ENCODE data around the gene CASS4.
"Not testable (repeated sequence)": the region's sequence is repeated elsewhere in the genome, so short reads cannot be mapped to it uniquely, and the experiment has no call there.

The CASS4 gene

DNA sequence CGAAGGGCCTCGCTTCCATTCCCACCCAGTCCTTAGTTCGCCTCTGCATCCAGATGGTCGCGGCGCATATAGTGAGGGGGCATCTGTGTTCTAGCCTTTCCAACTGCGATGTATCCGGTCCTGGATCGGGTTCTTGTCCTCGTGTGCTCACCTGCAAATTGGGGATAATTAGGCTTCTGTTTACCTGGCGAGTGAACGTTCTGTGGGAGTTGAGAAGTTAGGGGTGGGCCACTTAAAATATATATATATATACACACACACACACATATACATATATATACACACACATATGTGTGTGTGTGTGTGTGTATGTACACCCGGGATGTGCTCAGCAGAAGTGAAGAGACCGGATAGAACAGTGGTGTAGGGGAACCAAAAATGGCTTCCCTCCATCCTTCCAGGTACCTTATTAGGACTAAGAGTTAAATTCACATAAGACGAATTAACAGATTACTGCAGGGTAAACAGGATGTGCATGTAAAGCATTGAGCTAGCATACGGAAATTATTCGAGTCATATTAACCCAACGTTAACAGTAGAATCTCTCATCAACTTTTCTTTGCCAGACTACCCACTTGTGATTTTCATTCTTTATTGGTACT lies 19.1 kb upstream of the CASS4 start:
- no peak for DNase-seq

DNA sequence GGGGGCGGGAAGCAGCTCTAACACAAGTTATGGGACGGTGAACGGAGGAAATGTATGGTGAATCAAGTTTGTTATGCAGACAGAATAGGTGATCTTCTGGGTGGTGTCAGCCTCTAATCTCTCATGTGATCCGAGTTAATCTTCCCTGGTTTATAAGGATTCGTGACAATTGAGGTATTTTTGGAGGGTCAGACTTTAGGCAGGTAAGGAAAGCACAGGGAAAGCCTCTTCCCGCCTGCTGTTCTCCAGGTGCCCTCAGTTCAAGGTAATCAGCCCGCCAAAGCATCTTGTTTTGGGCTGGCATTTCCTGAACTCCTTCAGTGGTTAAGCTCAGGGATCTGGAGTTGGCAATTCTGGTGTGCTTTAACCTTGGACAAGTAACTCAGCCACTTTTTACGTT lies 18.4 kb upstream of the CASS4 start:
- DNase-seq: no peak

DNA sequence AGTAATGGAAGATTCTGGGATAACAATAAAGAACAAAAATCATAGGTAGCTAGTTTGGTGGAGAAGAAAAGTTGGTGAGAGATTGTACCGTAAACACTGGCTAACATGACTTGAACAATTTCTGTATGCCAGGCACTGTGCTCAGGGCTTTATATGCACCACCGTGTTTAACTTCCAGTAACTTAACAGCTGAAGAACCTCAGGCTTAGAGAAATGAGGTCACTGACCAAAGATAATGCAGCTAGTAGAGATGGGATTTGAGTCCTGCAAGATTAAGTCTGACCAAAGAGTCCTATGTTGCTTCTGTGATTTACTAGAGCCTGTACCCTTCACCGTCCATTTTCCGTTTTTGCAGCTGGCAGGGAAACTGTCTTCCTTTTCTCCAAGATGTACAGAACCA lies 16.9 kb upstream of the CASS4 start:
- no peak for DNase-seq

DNA sequence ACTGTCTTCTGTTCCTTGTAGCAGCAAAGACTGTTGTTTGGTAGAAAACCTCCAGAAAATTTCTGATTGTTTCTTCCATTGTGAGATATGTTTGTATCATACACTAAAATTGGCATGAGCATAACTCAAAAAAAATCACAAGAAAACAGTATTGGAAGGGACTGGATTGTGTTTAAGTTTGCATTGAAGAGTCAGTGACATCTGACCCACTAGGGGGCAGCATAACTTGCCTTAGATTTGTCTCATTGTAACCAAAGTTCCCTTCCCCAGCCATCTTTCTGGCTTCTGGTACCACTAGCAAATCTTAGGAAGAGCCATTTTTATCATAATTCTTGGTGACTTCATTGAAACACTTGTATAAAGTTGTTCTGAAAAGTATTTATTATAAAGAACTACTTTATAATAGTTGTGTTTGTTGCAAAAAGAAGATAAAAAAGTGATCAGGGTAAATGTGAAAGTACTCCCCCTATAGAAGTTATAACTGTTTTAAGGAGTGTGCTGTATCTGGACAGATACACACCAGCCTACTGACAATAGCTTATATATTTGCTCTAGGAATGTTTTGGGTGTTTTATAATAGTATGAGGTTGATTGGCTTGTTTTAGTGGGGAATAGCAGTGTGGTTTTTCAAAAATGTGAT lies 11.9 kb upstream of the CASS4 start:
- no peak for DNase-seq

DNA sequence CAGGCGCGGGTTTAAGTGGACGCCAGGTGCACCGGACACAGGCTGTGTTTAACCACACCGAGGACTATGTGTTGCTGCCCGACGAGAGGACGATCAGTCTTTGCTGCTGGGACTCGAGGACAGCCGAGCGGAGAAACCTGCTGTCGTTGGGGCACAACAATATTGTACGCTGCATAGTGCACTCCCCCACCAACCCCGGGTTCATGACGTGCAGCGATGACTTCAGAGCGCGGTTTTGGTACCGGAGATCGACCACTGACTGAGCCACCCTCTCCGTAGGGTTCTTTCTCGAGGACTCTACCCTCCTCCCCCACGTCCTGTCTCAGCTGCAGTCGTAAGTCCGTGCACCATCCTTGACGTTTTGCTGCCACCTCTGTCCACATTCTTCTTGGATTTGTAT lies 8.6 kb upstream of the CASS4 start:
- no peak for DNase-seq

DNA sequence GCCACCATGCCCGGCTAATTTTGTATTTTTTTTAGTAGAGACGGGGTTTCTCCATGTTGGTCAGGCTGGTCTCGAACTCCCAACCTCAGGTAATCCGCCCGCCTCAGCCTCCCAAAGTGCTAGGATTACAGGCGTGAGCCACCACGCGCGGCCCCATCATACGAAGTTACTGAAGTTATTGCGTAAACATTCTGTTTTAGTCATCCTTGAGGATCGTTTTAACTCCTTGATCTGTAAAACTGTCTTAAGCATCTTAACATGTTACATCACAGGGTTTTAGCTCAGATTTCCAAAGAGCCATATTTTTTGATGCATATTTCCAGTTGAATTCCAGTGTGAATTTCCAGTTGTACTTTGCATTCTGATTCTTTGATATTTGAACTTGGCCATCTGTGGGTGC lies 6.7 kb upstream of the CASS4 start:
- DNase-seq: not testable (repeated sequence)

DNA sequence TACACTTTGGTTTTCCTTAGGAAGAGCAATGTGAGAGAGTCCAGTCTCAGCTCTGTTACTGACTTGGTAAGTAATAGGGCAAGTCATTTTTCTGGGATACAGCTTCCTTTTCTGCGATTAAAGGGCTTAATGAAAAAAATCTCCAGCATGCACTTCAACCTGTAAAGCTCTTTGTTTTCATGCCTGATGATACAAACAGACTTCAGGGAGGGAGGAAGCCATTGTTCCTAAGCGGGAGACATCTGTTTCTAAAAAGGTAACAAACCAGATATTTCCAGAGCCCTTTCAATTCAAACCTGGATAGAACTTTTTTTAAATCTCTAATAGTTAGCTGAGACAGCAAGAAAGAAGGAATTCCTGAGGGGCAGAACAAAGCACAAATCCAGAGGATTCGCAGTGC lies 5.2 kb upstream of the CASS4 start:
- no peak for DNase-seq

DNA sequence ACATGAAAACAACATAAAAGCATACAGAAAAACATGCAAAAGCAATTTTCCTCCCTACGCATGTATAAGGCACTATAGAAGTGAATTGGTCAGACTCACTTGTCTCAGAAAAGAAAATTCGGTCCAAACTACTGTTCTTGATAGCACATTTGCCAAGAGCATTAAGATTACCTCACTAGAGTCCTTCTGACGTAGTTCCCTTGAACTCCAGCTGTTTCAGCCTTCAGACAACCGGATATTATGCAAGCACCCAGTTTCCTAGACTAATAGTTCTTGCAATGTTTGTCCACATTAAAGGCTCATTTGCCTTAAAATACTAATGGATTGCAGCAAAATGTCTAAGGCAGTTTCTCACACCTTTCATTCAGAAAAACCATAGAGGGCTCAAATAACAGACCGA lies 2.5 kb upstream of the CASS4 start:
- DNase-seq: no peak

DNA sequence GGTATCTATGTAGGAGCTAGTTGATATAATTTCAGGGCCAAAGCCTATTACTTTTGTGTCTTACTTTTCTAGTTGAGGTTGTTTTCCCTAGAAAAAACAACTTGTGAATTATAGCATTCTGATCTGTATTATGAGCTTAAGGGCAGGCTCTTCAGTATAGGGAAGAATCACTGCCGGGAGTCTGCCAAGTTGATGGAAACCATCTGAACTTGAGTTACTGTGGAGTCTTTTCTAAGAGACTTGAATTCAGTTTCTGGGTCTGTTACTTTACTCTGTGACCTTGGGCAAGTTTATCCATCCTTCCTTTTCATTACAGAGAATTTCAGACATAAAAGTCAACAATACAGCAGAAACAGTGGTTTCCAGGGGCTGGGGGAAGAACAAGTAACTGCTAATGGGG lies 2.1 kb upstream of the CASS4 start:
- DNase-seq: no peak

DNA sequence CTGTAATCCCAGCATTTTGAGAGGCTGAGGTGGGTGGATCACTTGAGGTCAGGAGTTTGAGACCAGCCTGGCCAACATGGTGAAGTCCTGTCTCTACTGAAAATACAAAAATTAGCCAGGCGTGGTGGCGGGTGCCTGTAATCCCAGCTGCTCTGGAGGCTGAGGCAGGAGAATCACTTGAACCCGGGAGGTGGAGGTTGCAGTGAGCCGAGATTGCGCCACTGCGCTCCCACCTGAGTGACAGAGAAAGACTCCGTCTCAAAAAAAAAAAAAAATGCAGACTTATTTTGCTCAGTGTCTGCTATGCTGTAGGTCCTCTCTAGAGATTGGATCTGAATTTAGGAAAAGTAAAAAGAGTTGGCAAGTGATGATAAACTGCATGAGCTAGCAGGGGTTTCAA lies 773 bp upstream of the CASS4 start:
- not testable (repeated sequence) for DNase-seq

DNA sequence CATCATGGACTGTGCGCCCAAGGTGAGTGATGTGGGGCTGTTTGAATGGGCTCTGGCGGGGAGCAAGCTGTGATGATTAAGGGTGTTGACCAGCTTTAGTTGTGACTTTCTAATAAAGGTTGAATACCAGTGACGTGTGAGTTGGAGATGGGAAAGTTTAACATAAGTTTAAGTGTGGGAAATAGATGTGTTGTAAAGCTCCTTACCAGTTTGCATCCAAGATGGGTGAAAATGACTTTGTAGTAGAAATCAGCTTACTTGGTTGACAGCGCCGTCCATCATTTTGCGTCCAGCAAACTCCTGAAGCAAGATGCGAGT lies 372 bp downstream of the CASS4 start:
- no peak for DNase-seq

DNA sequence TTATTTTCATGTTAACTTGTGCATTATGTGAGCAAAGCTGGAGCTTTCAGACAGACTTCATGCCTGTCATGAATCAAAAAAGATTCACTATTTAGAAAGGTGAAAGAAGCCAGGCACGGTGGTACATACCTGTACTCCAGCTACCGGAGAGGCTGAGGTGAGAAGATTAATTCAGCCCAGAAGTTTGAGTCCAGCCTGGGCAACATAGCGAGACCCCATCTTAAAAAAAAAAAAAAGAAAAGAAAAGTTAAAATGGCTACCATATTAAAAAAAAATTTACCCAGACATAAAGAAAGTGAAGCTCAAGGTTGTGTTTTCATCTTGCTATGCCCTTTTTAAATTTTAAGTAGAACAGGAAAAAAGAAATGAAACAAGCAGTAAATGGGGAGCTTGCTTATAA lies 889 bp downstream of the CASS4 start:
- no peak for DNase-seq

DNA sequence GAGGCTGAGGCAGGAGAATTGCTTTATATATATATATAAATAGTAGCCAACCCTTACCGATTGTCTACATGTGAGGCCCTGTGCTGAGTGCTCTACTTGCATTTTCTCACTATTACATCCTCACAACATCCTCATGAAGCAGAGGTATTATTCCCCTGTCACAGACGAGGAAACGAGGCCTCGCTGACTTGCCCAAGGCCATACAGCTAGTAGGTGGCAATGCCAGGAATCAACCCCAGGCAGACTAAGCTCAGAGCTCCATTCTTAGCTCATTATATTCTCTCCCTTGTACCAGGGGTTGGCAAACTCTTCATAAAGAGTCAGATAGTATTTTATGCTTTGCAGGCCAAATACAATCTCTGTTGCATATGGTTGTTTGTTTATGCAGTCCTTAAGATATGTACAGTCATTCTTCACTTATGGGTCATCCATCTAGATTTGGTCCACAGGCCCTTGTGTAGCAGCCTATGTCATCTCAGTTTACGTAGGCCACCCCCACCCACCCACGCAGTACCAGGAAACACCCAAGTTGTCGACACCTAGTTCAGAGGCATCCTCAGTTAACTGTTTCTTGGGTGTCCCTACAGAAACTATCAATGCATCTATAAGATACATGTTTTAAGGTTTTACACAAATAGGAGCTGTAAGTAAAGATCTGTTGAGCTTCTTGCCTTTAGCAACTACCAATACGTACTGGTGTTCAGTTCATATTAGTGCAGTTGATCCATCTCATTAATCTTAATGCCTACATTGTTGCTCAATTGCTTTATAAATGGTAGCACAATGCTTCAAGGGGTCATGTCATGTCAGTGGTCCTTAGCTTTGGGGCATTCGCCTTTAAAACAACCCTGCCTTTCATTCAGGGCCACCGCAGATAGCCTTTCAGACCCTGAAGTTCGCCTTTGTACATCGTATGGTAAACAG lies 3.0 kb downstream of the CASS4 start:
- DNase-seq: no peak

DNA sequence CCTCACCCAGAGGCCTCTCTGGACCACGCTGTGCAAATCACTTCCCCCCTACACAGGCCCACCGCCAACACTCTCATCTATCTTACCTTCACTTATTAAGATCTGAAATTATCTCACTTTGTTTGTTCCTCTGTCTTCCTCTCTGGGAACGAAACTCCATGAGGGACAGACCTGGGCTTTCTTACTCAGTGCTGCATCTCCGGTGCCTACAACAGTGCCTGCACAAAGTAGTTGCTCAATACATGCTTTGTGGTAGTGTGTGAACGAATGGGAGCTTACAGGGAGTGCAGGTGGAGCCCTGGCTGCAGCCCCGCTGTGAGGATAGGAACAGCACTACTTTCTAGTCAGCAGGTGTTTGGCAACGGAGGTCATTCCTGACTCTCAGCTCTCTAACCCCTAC lies 5.3 kb downstream of the CASS4 start:
- DNase-seq: no peak

DNA sequence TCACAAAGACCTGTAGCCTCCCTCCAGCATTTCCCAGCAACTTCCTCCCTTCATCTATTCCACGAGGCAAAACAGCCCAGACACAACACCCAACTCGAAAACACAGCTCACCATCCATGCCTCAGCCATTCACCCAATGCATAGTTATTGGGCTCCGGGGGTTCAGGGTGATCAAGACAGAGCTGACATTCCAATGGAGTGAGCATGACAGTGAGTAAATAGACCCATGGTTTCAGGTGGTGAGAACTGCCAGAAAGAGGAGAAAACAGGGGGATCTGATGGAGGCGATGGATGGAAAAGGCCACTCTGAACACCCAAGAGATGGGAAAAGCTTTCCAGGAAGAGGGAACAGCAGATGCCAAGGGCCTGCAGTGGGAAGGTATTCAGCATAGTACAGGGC lies 5.9 kb downstream of the CASS4 start:
- no peak for DNase-seq

DNA sequence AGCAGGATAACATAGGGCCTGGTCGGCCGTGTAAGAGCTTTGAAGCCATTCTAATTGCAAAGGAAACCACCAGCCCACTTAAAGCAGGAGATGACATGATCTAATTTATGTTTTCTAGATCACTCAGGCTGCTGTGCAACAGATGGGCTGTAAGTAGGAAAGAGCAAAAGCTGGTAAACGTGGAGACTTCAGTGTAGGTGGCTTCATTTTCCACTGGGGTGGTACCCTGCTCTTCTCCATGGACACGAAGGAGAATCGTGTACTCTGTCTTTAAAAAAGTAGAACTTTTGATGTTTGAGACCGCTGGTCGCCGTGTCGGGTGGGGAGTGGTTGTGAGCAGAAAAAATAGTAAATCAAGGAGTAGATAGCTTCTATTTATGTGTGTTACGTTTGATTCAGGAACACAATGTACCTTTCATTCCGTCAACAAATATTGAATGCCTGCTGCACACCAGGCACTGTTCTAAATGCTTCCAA lies 6.4 kb downstream of the CASS4 start:
- no peak for DNase-seq

DNA sequence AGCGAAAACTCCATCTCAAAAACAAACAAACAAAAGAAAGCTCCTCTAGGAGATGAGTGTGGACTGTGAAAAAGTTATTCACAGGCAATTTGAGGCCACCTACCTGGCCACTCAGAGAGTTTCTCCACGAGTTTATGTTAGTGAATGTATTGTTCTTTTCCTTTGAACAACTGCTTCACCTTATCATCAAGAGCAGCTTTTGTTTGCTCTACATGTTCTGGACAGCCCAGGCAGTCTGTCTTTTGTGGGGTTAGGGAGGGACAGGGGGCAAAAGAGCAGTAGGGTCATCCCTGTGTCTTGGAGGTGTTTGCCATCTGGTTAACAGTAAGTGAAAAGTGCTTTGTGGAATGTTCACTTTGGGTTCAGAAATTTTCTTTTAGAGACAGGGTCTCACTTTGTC lies 8.0 kb downstream of the CASS4 start:
- DNase-seq: no peak

DNA sequence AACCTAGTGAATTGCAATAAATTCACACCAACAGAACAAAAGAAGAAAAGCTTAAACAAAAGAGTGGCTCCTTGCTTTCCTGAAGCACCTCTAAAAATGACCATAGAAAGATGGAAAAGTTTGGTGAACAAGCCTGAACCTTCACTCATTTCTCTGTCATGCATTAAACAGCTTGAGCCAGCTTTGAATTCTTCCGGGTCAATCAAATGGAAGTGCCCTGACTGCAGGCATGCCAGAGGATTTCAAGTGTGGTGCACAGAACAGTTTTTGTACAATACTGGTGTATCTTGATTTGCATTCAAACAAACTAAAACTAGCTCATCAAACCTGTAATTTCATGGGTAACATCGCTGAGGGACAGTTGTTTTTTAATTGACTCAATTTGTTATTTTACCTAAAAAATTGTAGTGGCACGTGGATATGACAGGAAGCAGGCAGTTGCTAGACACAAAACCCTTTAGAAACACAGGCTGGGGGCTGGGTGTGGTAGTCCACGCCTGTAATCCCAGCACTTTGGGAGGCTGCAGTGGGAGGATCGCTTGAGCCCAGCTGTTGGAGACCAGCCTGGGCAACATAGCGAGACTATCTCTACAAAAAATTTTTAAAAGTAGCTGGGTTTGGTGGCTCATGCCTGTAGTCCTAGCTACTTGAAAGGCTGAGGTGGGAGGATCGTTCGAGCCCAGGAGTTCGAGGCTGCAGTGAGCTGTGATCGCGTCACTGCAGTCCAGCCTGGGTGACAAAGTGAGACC lies 9.1 kb downstream of the CASS4 start:
- DNase-seq: no peak

DNA sequence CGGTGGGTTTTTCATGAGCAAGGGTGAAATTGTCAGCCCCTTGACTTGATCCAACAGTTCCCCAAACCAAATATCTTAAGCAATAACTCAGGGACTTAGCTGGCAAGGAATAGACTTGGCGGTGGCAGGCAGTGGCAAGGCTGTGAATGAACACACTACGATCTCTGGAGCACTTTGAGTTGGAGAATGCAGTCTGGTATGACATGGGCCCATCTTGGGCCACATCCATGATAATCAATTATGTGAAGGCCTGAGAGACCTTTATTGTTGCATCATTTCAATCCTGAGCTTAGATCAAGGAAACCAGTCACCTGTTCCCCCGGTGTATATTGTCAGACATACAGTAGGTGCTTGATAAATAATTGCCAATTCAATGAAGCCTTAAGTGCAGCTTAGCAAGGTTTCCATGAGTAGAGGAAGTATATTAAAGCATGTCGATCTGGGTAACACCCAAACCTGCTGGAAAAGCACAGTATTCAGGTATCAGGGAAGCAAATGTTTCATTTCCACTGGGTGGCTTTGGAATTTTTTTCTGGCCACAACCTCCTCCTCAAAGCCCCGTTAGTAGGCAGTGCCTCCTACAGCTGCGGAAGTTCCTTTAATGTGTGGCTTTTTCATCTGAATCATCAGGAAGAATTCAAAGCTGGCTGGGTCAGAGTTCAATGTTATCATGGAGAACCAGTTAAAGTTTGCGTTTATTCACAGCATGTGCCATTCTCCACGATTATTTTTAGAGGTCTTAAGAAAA lies 10.2 kb downstream of the CASS4 start:
- no peak for DNase-seq

DNA sequence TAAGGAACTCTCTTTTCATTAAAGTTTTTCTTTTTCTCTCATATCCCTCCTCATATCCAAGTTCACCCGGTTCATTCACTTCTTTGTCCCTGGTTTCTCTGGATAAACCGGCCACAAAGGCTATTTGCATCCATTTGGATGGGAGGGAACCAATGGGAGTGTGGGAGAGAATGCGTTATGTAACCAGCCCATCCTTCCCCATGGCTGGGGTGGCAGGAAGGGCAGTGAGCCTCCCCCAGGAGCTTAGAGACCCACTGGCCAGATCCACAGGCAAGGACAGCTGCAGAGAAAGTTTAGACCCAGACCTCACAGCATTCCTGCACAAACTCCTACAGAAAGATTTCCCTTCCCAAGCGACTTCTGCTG lies 10.7 kb downstream of the CASS4 start:
- DNase-seq: no peak

DNA sequence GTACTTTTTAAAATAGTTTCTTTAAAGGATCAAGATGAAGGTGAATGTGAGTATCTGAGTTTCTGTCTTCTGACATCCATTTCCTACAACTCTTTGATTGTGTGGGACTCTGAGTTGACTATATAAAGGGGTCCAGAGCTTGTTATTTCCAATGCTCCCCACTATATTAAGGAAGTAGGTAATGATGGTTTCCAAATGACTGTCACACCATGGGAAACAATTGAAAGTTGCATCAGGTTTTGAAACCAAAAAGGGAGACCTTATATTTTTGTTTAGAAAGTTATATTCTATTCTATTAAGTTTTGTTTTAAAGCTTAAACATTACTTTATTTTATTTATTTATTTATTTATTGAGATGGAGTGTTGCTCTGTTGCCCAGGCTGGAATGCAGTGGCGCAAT lies 11.2 kb downstream of the CASS4 start:
- DNase-seq: no peak

DNA sequence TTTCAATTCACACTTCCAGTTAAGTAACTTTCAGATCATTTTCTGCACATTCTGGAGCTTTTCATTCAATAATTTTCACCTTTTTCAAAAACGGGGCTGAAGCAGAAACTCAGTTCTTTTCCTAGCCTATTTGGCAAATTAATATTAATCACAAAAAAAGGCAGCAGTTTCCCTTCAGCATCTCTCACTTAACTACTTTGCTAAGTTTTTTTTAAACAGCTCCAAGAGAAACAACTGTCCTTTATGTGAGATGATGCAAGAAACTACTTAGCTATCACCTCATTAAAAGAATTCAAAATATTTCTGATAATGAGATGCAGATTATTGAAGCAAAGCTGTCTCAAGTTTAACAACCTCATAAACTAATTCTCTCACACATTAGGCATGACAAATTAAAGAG lies 11.8 kb downstream of the CASS4 start:
- DNase-seq: no peak

DNA sequence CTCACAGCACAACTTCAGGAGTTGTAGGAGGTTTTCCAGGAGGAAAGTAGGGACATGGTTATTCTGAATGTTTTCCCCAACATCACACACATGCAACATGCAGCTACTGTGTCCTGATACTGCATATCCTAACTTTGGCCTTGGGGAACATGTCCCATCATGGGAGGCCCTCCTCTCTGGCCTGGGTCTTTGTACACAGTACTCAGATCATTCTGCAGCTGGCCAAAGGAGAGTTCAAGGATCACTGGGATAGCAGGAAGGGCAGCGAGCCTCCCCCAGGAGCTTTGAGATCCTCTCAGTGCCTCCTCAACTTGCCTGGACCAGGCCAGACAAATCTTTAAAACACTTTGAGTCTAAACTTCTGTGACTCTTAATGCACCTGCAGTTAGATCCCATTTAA lies 12.9 kb downstream of the CASS4 start:
- no peak for DNase-seq

All from activated CD4-positive, CD25-positive, alpha-beta regulatory T cell treated with anti-CD3 and anti-CD28 coated beads, Interleukin-2, amount 50 U/mL, for 72 hours (primary cell).